Left cardiac atrium (tissue), 4 donors: ENCODE data around the gene PLD1. TPM values are rescaled to one million over a fixed set of nuclear protein-coding genes. Genes with fewer than 3 reads are reported as not detected.

ENCODE experiments used
- ATAC-seq, 2 donors: fragments of 200-7000 bp; cut with Tn5 transposase; one replicate each; pipeline ENCODE4 v1.9.1; 2020; ENCODE audit warnings: mild to moderate bottlenecking in 2 of 2, moderate library complexity in 2 of 2
- DNase-seq: peaks from one replicate; pipeline ENCODE4 v3.0.0-alpha.2; 2020
- intact Hi-C, 2 donors: fragments of 100-400 bp; cut with DNase I; formaldehyde crosslinking; loops; one replicate each; pipeline versions ENCODE4 v1.14.1 to v1.15.1; 2022 to 2023
- total RNA-seq, 2 donors: library from RNA; stranded (reverse); fragmentation: NEBNext Ultra II Directional; extraction: Animal tissue kit (Norgen Biotek cat#: 25700); gene quantifications; one replicate each; pipeline ENCODE4 v1.2.1, GENCODE V29; 2021
- donor health status: DM: no; HTN: yes; CAD: no.
- donor health status: DM: no; HTN: yes; CAD: no; lungs with severe emphysema.
- donor health status: DM: yes; HTN: yes; CAD: no.
- donor health status: Dilated cardiomyopathy.

Gene PLD1
- total RNA-seq, 2 donors from 2014 or later, result 57.1 to 67.8 TPM

- intact Hi-C loops, result no loop called here
- no peak for ATAC-seq
- no peak for DNase-seq
Observed at GRCh38 chr3:171784937-171785336, 25.3 kb downstream of the PLD1 start.

- intact Hi-C loops, result no loop called here
- DNase-seq (no peak), ATAC-seq (no peak)
Observed at GRCh38 chr3:171784387-171784786, 25.9 kb downstream of the PLD1 start.

DNA sequence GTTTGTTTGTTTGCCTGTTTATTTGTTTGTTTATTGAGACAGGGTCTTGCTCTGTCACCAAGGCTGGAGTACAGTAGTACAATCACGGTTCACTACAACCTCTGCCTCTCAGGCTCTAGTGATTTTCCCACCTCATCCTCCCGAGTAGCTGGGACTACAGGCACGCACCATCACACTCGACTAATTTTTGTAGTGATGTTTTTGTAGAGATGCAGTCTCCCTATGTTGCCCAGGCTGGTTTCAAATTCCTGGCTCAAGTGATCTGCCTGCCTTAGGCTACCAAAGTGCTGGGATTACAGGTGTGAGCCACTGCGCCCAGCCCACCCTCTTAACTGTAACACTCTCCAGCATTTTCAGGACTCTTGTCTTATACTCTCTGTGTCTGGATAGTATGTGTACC is 26.7 kb downstream of the PLD1 start:
- DNase-seq, result no peak
- intact Hi-C loops, result no loop called here

GRCh38 chr3:171783086-171783485 is 27.2 kb downstream of the PLD1 start:
- ATAC-seq (no peak), DNase-seq (no peak)
- intact Hi-C loops, result no loop called here

More for the DNA sequence above, 26.7 kb downstream of the PLD1 start:
- no peak for ATAC-seq

DNA sequence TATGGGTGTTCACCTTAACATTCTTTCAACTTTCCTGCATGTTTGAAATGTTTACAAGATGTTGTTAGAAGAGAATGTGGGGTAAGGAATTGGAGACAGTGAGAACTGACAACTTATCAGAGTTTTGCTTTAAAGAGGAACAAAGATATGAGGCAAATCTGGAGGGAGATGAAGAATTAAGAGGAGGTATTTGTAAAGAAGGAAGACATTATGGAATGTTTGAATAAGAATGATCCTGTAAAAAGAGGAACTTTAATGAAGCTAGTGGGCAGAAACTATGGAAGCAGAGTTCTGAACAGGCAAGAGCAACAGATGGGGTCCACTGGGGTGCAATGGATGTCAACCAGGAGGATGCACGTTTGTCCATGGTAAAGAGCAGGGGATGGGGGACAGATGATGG is 27.7 kb downstream of the PLD1 start:
- DNase-seq (no peak), ATAC-seq (no peak)
- intact Hi-C loops, result no loop called here

DNA sequence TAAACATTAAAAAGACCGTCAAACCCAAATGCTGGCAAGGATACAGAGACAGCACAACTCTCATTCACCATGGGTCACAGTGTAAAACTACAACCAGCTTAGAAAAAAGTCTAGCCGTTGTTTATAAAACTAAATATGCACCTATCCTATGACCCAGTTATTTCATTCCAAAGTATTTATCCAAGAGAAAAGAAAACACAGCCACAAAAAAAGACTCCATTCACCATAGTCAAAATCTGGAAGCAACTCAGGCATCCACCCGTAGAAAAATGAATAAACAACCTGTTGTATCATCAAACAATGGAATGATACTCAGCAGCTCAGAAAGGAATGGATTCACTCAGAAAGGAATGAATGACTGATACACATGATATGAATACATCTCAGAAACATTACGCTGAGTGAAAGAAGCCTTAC is 28.6 kb downstream of the PLD1 start:
- DNase-seq (no peak), ATAC-seq (no peak)
- intact Hi-C loops, result no loop called here

DNA sequence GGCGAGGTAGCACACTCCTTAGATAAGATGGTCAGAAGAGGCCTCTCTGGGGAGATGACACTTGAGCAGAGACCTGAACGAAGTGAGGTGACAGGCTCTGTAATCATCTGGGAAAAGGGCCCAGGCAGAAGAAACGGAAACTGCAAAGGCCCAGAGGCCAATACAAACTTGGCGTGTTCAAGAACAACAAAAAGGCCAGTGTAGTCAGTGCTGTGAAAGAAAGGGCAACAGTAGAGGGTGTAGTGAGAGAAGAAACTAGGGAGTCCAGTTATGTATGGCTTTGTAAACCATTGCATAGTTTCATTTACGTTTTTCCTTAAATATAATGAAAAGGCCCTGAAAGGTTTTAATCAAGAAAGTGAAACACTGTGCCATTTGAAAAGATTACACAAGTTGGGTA is 31.8 kb downstream of the PLD1 start:
- ATAC-seq, result peak in 1 of 2 donors; percentile 71
- intact Hi-C loops, result loop anchor here in 1 of 2 donors (10.0 kb wide), 1 partner anchor 134 kb away; no protein-coding TSS in a partner anchor
- no peak for DNase-seq

GRCh38 chr3:171777596-171777995 is 32.7 kb downstream of the PLD1 start:
- DNase-seq (no peak), ATAC-seq (no peak)
- intact Hi-C loops, result loop anchor here in 1 of 2 donors (10.0 kb wide), 1 partner anchor 133 kb away; no protein-coding TSS in a partner anchor

GRCh38 chr3:171776839-171777583 is 33.3 kb downstream of the PLD1 start:
- ATAC-seq, result no peak
- DNase-seq, result no peak
- intact Hi-C loops, result loop anchor here in 1 of 2 donors (10.0 kb wide), 1 partner anchor 132 kb away; no protein-coding TSS in a partner anchor

- DNase-seq (no peak), ATAC-seq (no peak)
- intact Hi-C loops, result loop anchor here in 1 of 2 donors (10.0 kb wide), 1 partner anchor 132 kb away; no protein-coding TSS in a partner anchor
Observed at GRCh38 chr3:171776411-171776810, 33.9 kb downstream of the PLD1 start.

GRCh38 chr3:171775943-171776342 is 34.3 kb downstream of the PLD1 start:
- intact Hi-C loops, result loop anchor here in 1 of 2 donors (10.0 kb wide), 1 partner anchor 131 kb away; no protein-coding TSS in a partner anchor
- no peak for ATAC-seq
- DNase-seq, result no peak

DNA sequence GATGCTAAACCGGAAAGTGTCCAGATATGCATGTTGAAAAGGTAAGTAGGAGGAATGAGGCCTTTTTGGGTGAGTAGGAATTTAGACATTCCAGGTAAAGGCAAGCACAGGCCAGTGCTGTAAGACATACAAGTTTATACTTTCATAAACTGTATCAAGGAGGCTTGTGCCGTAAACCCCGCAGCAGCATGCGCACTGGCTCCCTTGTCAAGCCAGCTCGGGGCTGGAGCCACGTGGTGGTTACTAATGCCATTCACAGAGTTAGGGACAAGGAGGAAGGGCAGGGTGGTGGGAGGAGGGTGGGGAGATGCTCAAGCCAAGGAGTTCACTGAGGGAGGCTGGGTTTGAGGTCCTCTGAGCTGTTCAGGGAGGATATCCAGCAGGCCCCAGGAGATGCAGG is 35.8 kb downstream of the PLD1 start:
- intact Hi-C loops, result loop anchor here (5.0 to 10.0 kb wide), 3 partner anchors 37 to 130 kb away; no protein-coding TSS in a partner anchor
- ATAC-seq, result no peak
- DNase-seq, result peak; percentile 19

DNA sequence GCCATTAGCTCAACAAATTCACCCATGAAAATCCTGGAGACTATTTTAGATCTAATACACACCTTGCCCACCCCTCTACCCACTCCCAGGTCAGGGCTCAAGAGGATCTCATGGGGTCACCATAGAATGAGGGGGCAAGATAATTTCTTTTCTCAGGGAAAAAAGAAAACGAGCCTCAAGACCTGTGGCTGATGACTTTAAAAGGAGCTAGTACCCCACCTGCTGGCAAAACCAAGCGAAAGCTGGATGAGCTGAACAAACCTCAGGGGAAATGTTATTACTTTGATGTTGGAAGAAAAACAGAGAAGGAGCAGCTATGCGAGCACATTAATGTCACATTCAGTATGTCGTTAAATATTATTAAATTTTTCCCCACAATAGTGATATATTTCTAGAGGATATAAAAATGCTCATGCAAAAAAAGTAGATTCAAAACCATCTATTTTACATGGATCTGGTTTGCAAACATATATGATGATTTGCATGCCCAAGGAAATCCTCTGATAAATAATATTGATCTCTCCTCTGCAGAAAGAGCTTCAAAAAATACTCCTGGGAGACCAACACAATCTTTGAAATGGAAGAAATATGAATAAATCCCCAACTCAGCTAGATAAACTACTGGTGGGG is 37.7 kb downstream of the PLD1 start:
- intact Hi-C loops, result loop anchor here (5.0 to 10.0 kb wide), 3 partner anchors 35 to 128 kb away; no protein-coding TSS in a partner anchor
- ATAC-seq, result peak; percentile 24 to 63
- DNase-seq, result peak; percentile 60

DNA sequence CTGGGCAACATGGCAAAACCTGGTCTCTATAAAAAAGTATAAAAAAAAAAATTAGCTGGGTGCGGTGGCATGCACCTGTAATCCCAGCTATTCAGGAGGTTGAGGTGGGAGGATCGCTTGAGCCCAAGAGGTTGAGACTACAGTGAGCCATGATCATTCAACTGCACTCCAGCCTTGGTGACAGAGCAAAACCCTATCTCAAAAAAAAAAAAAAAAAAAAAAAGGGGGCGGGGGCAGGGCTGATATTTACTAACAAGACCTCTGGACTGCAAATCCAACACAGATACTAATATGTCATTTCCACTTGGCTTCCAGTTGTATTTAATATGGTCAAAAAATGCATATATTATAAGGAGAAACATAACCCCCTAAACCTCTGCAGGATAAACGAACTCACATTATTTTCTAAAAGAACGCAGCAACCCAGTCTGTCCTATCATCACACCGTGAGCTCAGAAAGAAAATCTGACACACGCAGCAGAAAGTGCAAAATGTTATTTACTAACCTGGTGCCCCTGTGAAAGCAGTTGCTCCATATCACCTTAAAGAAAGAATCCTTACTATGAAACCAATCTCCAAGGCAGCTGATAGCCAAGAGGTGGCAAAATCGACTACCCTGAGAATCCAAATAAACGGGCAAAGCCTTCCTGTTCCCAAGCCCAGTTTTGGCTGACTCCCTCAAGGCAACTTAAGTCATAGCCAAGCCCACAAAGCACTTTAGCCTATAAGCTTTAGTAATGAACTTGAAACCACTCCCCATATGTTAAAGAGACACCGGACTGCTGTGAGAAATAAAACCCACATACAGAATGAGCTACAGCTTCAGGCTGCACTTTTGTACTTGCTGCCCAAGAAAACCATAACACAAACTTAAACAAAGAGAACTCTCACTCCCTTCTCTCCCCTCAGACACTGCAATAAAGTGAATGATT is 39.3 kb downstream of the PLD1 start:
- ATAC-seq, result peak; percentile 94 to 96
- intact Hi-C loops, result loop anchor here (5.0 to 10.0 kb wide), 3 partner anchors 34 to 126 kb away; no protein-coding TSS in a partner anchor

DNA sequence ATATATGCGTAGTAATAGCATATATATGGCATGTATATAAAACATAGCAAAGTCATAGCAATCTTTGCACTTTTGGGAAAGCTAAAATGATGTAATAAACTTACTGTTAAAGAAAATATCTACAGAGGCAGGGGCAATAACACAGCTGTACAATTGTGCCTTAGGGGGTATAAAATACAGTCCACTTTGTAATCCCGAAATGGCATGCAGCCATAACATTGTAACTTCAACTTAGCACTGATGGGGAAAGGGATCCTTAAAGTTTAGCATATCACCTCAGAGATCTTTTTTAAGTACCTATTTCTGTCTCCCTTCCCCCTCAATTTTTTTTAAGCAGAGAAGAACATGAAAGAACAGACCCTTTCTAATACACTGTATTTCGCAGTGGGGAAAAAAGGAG is 40.8 kb downstream of the PLD1 start:
- no peak for ATAC-seq
- intact Hi-C loops, result no loop called here
- DNase-seq, result no peak

More for the DNA sequence above, 39.3 kb downstream of the PLD1 start:
- peak; percentile 49 for DNase-seq

DNA sequence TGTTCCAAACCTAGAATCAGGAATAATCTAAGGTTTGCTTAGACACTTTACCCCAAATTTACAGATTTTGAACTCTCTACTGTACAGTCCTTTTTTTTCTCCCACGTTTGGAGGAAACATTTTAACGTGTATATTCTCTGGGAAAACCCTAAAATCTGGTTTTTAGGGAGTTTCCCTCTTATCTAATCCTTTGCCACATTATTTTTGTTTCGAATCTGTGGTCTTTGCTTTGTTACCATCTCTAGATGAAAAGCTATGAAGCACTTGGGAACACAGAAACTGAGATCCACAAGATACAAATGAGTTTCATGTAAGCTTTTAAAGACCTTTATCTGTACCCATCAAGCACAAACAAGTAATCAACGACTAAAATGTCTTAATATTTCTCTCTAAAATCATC is 41.3 kb downstream of the PLD1 start:
- intact Hi-C loops, result no loop called here
- DNase-seq (no peak), ATAC-seq (no peak)

DNA sequence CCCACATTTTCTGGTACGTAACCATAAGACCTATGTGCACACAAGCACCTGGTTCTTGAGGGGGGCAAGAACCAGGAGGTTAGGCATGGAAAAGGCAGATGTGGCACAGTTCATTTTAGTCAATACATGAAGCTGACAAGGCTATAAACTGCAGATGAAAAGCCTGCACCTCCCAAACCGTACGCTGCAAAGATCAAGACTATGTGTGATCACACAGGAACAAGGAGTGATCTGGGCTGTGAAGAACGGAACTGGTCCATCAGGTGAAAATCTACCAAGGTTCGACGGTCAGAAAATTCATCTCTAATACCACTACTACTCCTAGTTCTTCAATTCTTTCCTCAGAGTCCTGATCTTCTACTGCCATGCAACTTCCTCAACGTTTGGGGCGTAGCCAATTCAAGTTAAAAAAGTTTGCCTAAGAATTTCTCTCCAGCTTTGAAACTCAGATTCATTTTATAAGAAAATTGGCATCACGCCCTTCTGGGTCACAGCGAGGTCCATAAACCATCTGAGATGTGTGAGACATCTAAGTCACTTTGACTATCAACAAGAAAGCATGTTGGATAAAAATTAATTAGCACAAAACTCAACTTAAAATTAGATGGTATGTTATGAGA is 41.9 kb downstream of the PLD1 start:
- intact Hi-C loops, result no loop called here
- ATAC-seq, result no peak

GRCh38 chr3:171765511-171765887 is 44.8 kb downstream of the PLD1 start:
- DNase-seq (no peak), ATAC-seq (no peak)
- intact Hi-C loops, result no loop called here

More for the DNA sequence above, 41.9 kb downstream of the PLD1 start:
- peak; percentile 25 for DNase-seq

DNA sequence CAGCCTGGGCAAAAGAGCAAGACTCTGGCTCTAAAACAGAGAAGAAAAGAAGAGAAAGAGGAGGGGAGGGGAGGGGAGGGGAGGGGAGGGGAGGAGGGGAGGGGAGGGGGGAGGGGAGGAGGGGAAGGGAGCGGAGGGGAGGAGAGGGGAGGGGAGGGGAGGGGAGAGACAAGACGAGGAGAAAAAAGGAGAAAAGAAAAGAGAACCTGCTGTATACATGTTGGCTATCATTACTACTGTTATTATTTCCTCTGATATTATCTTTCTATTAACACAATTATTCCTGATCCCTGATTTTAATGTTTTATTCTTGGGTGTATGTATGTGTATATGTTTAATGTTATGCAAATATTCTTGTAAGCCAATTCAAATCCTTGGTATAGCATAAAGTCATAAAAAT is 46.9 kb downstream of the PLD1 start:
- ATAC-seq (no peak), DNase-seq (no peak)
- intact Hi-C loops, result no loop called here
